OCI-LY3 (cell line): Measurements from ENCODE around the gene TAF1.

Experiments
- CTCF ChIP-seq: fragments of 200-600, 300-600 bp; sonication (generic); IDR thresholded peaks from 2 replicates; pipeline ENCODE4 v1.5.1; 2014; ENCODE audit warnings: antibody characterized with exemption, low read length, low read depth
- EZH2phosphoT487 ChIP-seq: fragments of 200-600 bp; shearing (Covaris generic); IDR thresholded peaks from 2 replicates; pipeline ENCODE4 v1.6.1; 2018; ENCODE audit warnings: antibody characterized with exemption, mixed run types, low read depth

GRCh38 chrX:71320126-71320525 is 46.0 kb upstream of the TAF1 start:
- TF ChIP-seq CTCF (no peak), EZH2phosphoT487 (no peak)
